DMS153 treated with DMSO at 0.1 percent for 48 hours (cell line): ENCODE results near the gene FLT1.
A peak's percentile ranks its signal among the peaks of the same experiment; 100 is the strongest.

ENCODE experiments used
- DNase-seq: peaks from one replicate; lab custom pipeline; 2025; ENCODE audit not compliant: unreplicated experiment; lab: John Stamatoyannopoulos, UW

FLT1 gene, protein sequence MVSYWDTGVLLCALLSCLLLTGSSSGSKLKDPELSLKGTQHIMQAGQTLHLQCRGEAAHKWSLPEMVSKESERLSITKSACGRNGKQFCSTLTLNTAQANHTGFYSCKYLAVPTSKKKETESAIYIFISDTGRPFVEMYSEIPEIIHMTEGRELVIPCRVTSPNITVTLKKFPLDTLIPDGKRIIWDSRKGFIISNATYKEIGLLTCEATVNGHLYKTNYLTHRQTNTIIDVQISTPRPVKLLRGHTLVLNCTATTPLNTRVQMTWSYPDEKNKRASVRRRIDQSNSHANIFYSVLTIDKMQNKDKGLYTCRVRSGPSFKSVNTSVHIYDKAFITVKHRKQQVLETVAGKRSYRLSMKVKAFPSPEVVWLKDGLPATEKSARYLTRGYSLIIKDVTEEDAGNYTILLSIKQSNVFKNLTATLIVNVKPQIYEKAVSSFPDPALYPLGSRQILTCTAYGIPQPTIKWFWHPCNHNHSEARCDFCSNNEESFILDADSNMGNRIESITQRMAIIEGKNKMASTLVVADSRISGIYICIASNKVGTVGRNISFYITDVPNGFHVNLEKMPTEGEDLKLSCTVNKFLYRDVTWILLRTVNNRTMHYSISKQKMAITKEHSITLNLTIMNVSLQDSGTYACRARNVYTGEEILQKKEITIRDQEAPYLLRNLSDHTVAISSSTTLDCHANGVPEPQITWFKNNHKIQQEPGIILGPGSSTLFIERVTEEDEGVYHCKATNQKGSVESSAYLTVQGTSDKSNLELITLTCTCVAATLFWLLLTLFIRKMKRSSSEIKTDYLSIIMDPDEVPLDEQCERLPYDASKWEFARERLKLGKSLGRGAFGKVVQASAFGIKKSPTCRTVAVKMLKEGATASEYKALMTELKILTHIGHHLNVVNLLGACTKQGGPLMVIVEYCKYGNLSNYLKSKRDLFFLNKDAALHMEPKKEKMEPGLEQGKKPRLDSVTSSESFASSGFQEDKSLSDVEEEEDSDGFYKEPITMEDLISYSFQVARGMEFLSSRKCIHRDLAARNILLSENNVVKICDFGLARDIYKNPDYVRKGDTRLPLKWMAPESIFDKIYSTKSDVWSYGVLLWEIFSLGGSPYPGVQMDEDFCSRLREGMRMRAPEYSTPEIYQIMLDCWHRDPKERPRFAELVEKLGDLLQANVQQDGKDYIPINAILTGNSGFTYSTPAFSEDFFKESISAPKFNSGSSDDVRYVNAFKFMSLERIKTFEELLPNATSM (N-terminal part only)

DNA sequence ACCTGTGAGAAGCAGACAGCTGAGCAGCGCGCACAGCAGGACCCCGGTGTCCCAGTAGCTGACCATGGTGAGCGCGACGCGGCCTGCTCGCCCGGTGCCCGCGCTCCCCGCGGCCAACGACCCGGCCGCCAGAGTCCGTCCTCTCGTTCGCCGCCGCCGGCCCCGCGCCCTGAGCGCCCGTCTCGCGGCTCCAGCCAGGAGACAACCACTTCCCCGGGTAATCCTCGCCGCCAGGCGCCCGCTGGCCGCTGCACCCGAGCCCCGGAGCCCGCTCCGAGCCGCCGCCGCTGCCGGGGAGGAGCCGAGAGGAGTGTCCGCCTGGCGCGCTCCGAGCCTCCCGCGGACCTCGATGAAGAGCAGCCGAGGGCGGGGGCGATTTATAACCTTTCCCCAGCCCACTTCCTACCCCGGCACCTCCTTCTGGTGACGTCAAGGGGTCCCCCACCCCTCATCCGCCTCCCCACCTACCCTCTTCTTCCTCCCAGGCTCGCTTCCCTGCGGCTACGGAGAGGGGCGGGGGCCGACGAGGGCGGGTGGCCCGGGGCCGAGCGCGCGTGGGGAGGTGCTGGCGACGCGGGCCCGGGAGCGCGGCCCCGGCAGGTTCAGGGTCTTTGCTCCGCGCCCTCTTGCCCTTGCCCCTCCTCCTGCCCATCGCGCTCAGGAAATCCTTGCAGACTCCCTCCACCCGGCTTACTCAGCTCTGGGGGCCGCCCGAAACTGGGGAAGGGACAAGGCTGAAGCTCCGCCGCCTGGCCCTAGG, at the start of gene FLT1:
FLT1 (minus strand) TSS at position 351 of the 760 bp plus-strand sequence; CDS start at position 66, 285 bp downstream.
- DNase-seq, result peak; percentile 5

DNA sequence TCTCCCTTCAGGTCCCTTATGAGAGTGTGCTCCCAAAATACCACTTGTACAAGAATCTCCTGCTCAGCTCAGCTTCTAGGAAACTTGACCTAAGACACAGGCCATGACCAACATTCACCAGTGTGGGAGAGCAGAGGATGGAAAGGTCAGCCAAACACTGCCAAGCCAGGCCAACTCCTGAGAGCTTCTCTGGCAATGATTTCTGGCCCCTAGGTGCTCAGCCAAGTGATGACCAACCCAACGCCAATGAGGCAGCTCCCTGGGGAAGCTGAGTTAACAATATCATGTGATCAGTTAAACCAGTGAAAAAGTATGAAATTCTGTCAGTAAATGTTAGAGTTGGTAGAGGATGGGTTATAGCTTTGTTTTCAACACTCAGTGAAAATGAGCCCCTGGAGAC, 49.1 kb upstream of the FLT1 start:
- no peak for DNase-seq

DNA sequence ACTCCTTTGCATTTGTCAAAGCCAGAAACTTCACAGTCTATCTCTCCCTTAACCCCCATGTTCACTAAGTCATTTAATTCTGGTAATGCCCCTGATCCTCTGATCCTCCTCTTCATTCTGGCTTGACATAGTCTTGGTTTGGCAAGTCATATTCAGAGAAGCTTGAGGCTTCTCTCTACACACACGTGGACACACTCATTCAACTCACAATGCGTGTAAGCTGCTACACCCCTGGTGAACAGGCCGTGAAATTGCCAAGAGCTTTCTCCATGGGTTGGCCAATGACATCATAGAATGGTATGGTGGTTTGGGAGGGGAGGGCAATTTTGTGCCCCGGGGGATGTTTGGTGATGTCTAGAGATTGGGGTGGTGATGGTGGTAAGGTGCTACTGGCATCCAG, 47.9 kb upstream of the FLT1 start:
- no peak for DNase-seq

DNA sequence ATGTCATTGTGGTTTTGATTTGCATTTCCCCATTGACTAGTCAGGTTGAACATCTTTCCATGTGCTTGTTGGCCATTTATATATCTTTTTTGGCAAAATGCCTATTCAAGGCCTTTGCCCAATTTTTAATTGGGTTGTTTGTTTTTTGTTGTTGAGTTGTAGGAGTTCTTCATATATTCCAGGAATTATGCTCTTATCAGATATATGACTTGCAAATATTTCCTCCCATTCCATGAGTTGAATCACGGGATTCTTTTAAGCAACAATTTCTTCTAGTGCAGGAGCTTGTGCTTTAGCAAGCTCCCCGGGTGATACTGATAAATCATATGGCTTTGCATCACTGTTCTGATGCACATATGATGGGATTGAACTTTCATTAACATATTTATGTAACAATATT, 47.0 kb upstream of the FLT1 start:
- no peak for DNase-seq

DNA sequence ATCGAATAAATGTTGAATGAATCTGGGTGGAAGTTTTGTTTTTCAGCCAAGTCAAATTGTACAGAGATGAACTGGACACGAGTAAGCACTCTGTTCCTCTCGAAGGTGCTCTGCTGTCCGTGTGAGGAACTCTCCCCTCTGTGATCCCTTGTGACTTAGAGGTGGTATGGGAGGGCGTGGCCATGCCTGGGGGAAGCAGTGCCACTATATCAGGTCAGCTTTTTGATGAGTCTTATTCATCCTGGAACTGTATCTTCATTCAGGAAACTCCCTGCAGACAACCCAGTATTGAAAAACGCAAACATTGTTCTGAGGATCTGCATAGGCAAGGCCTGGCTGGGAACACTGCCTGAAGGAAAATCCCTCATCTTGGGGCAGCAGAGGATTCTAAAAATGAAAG, 45.7 kb upstream of the FLT1 start:
- no peak for DNase-seq

DNA sequence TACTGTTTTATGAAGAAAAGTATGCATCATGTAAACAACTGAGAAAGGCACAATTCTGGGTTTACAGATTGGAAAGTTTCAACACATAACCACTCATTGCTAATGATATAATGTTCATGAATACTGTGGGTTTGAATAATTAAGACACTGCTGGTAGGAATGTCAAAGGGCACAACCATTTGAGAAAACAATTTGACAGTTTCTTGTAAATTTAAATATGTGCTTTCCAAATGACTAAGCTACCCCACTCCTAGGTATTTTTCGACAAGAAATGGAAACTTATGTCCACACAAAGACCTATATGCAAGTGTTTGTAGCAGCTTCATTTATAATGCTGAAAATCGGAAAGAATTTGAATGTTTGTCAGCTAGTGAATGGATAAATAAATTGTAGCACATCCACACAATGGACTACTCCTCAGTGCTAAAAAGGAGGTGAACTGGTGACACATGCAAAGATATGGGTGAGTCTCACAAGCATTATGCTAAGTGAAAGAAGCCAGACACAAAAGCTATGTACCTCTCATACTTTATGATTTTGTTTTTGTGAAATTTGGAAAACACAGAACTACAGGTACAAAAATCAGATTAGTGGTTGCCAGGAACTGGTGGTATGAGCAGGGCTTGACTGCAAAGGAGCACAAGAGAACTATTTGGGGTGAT, 44.8 kb upstream of the FLT1 start:
- DNase-seq, result no peak

DNA sequence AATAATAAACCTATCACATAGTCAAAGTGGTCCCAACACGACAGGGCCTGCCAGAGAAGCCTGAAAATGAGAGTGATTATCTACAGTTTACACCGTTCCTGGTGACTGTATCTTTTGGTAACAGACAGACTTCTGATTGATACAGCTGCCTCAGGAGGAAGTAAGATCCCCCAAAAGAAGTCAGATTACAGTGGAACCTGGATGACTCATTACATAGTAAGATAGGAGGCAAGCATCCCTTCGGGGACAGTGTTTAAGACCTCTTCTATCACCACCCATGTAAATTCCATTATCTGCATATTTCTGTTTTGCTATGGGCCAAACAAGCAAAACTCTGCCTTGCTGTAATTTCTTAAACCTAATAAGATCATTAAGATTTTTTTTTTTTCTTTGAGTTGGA, 44.0 kb upstream of the FLT1 start:
- no peak for DNase-seq

DNA sequence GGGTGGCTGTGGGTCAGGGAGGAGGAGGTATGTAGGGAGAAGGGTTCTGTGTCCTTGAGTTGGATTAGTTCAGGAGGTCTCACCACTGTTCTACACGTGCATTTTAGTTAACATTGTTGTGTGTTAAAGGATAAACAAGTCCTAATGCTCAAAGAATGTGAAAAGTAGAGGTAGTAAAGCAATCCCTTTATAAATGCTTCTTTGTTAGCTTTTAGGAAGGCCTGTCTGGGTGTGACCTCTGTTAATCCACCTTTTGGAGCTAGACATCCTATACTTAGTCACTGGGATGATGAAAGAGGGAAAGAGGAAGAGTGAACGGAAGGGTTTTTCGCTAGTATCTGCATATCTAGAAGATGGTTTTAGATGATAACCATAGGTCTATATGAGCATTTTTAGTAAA, 42.2 kb upstream of the FLT1 start:
- no peak for DNase-seq

DNA sequence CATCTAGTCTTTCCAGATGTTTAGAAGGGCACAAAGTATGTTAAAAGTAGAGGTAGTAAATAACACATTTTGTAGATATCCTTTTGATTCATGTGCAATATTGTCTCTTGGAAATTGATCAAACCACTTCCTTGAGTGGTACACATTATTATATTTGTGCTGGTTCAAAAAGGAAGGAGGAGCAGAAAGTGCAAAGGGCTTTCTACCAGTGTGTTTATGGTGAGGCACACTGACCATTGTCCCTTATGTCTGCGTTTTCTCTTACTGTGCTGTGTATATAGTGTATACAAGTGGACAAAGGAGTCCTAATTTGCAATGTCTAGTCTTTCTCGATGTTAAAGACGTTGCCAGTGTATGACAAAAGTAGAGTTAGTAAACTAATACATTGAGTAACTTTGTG, 41.4 kb upstream of the FLT1 start:
- no peak for DNase-seq

DNA sequence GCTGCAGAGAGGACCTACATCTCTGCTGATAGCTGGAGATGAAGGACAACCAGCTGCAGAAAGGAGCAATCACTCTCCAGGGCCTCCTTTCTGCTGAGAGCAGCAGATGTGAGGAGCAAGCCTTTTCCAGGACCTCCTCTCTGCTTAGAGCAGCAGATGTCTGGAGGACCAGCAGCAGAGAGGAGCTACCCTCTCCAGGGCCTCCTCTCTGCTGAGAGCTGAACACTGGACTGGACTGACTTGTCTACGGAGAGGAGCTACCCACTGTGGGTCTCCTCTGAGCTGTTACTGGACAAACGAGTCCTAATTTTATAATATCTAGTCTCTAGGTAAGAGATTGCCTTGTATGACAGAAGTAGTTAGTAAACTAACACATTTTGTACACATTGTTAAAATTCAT, 40.8 kb upstream of the FLT1 start:
- no peak for DNase-seq

DNA sequence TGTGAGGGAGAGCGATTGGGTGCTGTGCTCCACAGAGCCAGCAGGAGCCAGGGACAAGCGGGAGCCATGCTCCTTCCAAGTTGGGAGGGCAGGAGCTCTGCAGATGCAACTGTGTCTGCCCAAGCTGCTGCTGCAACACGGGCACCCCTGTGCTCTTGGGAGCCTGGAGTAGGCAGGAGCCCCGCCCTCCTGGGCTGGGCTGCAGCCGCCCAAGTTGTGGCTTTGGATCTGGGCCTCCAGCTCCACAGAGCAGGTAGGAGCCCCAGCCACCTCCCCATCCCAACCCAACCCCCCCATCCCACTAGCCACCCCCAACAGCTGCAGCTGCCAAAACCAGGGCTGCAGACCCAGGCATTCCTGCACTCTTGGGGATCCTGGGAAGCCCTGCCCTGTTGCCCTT, 39.9 kb upstream of the FLT1 start:
- no peak for DNase-seq

DNA sequence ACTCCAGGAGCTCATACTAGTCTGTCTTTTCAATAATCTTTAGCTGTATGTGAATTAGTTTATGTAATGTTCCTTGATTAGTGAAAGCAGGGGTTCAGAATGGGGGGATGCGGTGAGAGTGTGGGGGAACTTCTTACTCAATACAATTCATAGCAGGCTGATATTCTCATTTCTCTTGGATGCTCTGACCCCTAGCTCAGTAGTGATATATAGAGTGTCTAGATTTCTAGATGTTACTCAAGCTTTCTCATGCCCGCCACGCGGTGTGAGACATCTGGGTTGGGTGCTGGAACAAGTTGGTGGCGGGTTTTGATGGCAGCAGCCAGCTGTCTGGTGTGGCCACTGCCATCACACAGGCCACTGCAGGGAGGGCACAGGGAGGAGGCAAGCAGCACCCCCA, 39.3 kb upstream of the FLT1 start:
- DNase-seq, result no peak

DNA sequence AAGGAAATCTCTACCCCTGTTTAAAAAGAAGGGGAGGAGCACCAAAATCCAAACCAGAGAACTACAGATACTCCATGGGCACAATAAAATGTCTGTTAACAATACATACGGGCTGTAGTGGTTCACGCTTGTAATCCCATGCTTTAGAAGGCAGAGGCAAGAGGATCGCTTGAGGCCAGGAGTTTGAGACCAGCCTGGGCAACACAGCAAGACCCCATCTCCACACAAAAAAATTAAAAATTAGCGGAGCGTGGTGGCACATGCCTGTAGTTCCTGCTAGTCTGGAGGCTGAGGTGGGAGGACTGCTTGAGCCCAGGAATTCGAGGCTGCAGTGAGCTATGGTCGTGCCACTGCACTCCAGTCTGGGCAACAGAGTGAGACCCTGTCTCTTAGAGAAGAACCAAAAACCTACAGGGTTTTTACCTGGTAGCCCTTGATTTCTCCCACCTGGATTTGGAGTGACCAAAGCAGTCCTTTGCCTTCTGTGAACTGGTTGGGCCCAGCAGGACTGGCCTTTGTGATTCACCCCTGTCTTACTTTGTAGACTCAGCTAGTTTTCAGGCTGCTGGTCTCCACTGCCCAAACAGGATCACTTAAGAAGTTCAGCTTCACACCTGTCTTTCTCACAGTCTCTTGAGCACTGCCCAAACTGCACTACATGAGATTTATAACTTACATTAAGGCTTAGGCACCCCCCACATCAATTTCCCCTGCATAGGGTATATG, 38.7 kb upstream of the FLT1 start:
- DNase-seq, result no peak

DNA sequence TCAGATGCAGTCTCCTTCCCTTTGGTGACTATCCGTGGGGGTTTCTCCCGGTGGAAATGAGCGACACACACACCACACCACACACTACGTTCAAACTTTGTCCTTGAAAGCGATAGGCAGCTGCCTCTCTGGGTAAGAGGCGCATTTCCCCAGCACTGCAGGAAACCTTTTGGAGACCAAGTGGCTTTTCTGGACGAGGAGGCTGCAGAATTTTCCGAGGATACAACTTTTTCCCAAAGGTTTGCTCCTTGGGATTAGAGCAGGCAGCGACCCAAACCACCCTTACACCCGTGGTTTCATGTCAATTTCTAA, 38.2 kb upstream of the FLT1 start:
- no peak for DNase-seq

DNA sequence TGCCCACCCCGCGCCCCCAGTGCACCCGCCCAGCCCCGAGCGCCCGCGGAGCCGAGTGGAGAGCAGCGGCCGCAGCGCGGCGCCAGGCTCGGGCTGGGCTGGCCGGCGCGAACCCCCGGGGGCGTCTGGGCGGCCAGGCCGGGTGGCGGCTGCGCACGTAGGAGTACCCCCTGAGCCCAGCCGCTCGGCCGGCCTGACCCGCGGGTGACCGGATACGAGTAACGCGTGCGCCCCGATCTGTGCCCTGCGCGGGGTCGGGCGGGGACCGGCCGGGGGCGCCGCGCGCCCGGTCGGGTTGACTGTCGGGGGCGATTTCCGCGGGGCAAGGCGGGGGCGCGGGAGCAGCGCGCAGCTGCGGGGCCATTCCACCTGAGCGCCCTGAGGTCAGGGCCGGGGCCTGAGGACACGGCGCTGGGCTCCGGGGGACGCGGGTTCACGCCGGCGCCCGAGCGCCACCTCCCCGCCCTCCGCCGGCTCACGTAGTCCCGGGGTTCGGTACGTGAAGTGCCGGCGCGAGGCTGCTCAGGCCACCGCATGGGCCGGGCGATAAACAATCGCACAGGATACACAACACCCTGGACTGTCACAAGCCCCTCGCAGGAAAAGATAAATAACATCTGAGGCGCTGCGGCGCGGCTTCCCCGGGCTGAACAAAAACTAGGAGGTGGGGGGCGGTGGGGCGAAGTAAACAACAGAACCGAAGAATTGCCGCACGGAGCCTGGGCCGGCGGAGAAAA, 37.6 kb upstream of the FLT1 start:
- DNase-seq, result no peak

DNA sequence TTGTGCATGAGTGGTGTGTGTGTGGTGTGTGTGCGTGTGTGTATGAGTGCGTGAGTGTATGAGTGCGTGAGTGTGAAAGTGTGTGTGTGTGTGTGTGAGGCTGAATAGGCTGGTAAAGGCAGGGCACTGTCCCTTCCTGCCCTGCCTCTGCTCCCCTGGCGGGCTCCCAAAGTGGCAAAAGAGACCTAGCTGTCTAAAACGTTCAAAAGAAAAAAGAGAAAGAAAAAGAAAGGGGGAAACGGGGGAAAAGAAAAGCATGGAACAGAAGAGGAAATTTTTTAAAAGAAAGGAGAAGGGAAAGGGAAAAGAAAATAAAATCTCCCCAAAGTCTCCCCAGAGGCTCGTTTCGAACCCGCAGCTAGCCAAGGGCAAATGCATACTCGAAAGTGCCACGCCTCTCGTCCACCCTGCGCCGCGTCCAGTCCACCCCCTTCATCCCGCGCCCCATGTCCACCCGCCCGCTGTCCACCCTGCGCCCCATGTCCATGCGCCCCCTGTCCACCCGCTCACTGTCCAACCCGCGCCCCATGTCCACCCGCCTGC, 37.0 kb upstream of the FLT1 start:
- no peak for DNase-seq

DNA sequence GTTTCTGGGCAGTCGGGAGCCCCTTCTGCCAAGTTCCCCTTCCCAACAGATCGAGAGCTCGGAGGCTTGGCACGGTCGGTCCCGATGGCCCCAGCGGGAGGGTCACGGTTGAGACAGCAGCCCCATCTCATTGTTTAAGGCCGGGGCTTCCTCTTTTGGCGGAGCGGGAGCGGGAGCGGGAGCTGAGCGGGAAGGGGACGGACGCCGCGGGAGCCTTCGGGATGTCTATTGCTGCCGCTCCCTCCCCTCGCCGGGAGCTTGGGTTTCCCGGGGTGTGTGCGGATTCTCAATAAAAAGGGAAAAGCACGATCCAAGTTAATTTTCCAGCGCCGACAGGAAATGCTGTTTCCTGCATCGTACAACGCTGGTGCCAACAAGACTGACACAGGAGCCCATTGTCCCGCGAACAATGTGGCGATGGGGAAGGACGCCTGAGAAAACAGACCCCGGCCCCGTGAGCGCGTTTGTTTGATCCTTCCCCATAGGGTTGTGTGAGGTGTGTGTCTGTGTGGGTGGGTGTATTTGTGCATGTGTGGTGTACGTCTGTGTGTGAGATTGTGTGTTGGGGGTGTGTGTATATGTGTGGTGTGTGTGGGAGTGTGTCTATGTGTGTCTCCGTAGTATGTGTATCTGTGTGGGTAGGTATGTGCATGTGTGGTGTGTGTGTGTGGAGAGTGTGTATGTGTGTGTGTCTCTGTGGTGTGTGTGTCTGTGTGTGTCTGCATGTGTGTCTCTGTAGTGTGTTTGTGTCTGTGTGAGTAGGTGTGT, 36.3 kb upstream of the FLT1 start:
- DNase-seq, result peak; percentile 32

DNA sequence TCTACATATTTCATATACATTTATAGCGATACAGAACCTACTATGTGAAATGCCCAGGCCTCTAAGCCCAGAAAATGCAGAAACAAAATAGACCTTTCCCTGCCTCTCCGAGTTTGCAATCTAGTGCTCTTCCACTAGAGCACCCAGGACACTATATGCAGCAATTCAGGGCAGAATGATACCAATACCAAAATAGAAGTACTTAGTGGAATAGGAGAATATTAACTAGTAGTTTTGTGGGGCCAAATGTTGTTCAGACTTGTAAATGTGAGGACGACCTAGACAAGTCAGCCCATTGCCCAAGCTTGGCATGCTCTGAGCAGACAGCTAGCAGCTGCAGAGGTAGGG, 35.8 kb upstream of the FLT1 start:
- DNase-seq, result no peak
